Eye (tissue), 1 donor: ENCODE data around the gene CAMKMT.
A peak's percentile ranks its signal among the peaks of the same experiment; 100 is the strongest.

Experiments used
- DNase-seq: peaks from one replicate; pipeline ENCODE4 v3.0.0-alpha.2; 2015

Gene CAMKMT

GRCh38 chr2:44519026-44519425 lies 157.3 kb downstream of the CAMKMT start:
- no peak for DNase-seq

- DNase-seq: no peak
These were observed 161.1 kb downstream of the CAMKMT start for GRCh38 chr2:44522846-44523245.

- no peak for DNase-seq
These were observed 162.7 kb downstream of the CAMKMT start for GRCh38 chr2:44524347-44524926.

GRCh38 chr2:44526352-44526751 lies 164.6 kb downstream of the CAMKMT start:
- DNase-seq: no peak

GRCh38 chr2:44528595-44528994 lies 166.8 kb downstream of the CAMKMT start:
- DNase-seq: no peak

GRCh38 chr2:44529448-44529847 lies 167.7 kb downstream of the CAMKMT start:
- no peak for DNase-seq

GRCh38 chr2:44531289-44531688 lies 169.5 kb downstream of the CAMKMT start:
- DNase-seq: no peak

- no peak for DNase-seq
These were observed 170.3 kb downstream of the CAMKMT start for GRCh38 chr2:44532031-44532430.

GRCh38 chr2:44533508-44533907 lies 171.8 kb downstream of the CAMKMT start:
- no peak for DNase-seq

- no peak for DNase-seq
These were observed 173.6 kb downstream of the CAMKMT start for GRCh38 chr2:44535376-44535775.

GRCh38 chr2:44537264-44537663 lies 175.5 kb downstream of the CAMKMT start:
- no peak for DNase-seq

- DNase-seq: no peak
These were observed 180.8 kb downstream of the CAMKMT start for GRCh38 chr2:44542520-44542919.

- DNase-seq: peak; percentile 76
These were observed 182.3 kb downstream of the CAMKMT start for GRCh38 chr2:44543773-44544725.

- DNase-seq: peak; percentile 18
These were observed 183.3 kb downstream of the CAMKMT start for GRCh38 chr2:44545005-44545404.

GRCh38 chr2:44546459-44547127 lies 184.8 kb downstream of the CAMKMT start:
- peak; percentile 84 for DNase-seq

GRCh38 chr2:44547718-44548117 lies 186.0 kb downstream of the CAMKMT start:
- DNase-seq: no peak

- DNase-seq: no peak
These were observed 186.7 kb downstream of the CAMKMT start for GRCh38 chr2:44548221-44549098.

- DNase-seq: peak; percentile 24
These were observed 187.3 kb downstream of the CAMKMT start for GRCh38 chr2:44549099-44549471.

GRCh38 chr2:44549856-44550255 lies 188.1 kb downstream of the CAMKMT start:
- DNase-seq: no peak

- no peak for DNase-seq
These were observed 188.8 kb downstream of the CAMKMT start for GRCh38 chr2:44550561-44550960.

GRCh38 chr2:44551497-44551896 lies 189.8 kb downstream of the CAMKMT start:
- DNase-seq: no peak

- DNase-seq: no peak
These were observed 191.7 kb downstream of the CAMKMT start for GRCh38 chr2:44553456-44553855.

- DNase-seq: no peak
These were observed 194.0 kb downstream of the CAMKMT start for GRCh38 chr2:44555700-44556099.
